Sigmoid colon (tissue), 3 donors: ENCODE measurements around the gene GDPD5.

Experiments used
- POLR2A ChIP-seq, 2 donors: fragments of 450-650 bp; IDR thresholded peaks; one replicate each; pipeline ENCODE4 v1.6.1; 2016; ENCODE audit warnings: antibody characterized with exemption in 2 of 2, mild to moderate bottlenecking in 2 of 2, moderate library complexity in 2 of 2
- TF ChIP-seq, protein P1 (sequence below), 4 experiments: fragments of 450-650 bp in 3 of 4; fragments of 200-600 bp in 1 of 4; IDR thresholded peaks; one replicate each; pipeline ENCODE4 v1.5.1; 2016 to 2019; ENCODE audit warnings: antibody characterized with exemption in 4 of 4, mild to moderate bottlenecking in 3 of 4, moderate library complexity in 2 of 4

DNA sequence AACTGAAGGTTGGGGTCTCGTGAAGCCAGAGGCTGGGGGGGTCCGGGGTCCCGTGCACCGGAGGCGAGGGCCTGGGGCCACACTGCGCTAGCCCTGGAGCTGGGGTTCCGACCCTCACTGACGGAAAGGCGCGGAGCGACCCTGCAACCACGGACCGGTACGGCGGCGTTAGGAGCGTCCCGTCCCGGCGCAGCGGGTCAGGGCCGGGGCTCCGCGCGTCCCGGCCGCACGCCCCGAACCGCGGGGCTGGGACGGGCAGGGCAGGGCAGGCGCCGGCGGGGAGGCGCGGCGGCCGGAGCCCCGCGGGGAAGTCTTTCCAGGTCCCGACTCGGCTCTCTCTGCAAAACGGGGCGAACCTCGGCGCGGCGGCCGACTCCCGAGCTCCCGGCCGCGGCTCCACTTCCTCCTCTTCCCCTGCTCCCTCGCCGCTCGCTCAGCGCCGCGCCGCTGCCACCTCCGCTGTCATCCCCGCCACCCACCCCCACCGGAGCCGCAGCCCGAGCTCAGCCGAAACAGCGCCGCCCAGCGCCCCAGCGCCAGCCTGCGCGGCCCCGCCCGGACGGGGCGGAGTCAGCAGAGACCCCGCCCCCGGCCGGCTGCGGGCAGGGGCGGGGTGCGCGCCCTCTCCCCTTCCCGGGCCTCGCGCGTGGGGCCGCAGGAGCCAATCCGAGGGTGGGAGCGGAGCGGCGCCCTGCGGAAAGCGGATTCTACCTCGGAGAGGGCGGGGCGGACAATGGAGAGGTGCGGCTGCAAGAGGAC is at the start of gene GDPD5:
- TF ChIP-seq, protein P1, sequence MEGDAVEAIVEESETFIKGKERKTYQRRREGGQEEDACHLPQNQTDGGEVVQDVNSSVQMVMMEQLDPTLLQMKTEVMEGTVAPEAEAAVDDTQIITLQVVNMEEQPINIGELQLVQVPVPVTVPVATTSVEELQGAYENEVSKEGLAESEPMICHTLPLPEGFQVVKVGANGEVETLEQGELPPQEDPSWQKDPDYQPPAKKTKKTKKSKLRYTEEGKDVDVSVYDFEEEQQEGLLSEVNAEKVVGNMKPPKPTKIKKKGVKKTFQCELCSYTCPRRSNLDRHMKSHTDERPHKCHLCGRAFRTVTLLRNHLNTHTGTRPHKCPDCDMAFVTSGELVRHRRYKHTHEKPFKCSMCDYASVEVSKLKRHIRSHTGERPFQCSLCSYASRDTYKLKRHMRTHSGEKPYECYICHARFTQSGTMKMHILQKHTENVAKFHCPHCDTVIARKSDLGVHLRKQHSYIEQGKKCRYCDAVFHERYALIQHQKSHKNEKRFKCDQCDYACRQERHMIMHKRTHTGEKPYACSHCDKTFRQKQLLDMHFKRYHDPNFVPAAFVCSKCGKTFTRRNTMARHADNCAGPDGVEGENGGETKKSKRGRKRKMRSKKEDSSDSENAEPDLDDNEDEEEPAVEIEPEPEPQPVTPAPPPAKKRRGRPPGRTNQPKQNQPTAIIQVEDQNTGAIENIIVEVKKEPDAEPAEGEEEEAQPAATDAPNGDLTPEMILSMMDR (IDR thresholded peaks at IDR 0.05), result peak in 1 of 4 experiments; percentile 48
- TF ChIP-seq POLR2A (IDR thresholded peaks at IDR 0.05), result no peak
